H9 (cell line): ENCODE results near the gene CIDEC. TPM values are rescaled to one million over a fixed set of nuclear protein-coding genes. Genes with fewer than 3 reads are reported as not detected.

ENCODE experiments used
- DNase-seq: peaks from one replicate; pipeline ENCODE4 v3.0.0-alpha.2; 2017
- H2AFZ ChIP-seq: one replicate; pipeline ENCODE4 v1.6.1; 2013; ENCODE audit warnings: mild to moderate bottlenecking, low read length, control low read depth, moderate library complexity
- H2AK5ac ChIP-seq: 2 replicates; pipeline ENCODE4 v1.6.1; 2013; ENCODE audit warnings: low read length, control low read depth, mixed read lengths; ENCODE audit not compliant: insufficient read length
- H2BK120ac ChIP-seq: one replicate; pipeline ENCODE4 v1.6.1; 2013; ENCODE audit warnings: low read depth, mild to moderate bottlenecking, low read length, control low read depth, inconsistent platforms; ENCODE audit not compliant: poor library complexity, severe bottlenecking
- H2BK12ac ChIP-seq: 2 replicates; pipeline ENCODE4 v1.6.1; 2013; ENCODE audit warnings: low read length, control low read depth, mixed read lengths, low read depth; ENCODE audit not compliant: insufficient read length
- H2BK15ac ChIP-seq: 2 replicates; pipeline ENCODE4 v1.6.1; 2013; ENCODE audit warnings: low read depth, low read length, control low read depth
- H2BK20ac ChIP-seq: one replicate; pipeline ENCODE4 v1.6.1; 2013; ENCODE audit warnings: low read depth, mild to moderate bottlenecking, low read length, control low read depth, inconsistent platforms; ENCODE audit not compliant: poor library complexity, severe bottlenecking
- H2BK5ac ChIP-seq: 2 replicates; pipeline ENCODE4 v1.6.1; 2013; ENCODE audit warnings: low read length, control low read depth, mixed read lengths; ENCODE audit not compliant: insufficient read length
- H3K14ac ChIP-seq: 2 replicates; pipeline ENCODE4 v1.6.1; 2013; ENCODE audit warnings: low read length, control low read depth; ENCODE audit not compliant: insufficient read depth
- H3K18ac ChIP-seq: 2 replicates; pipeline ENCODE4 v1.6.1; 2013; ENCODE audit warnings: low read depth, mild to moderate bottlenecking, mixed read lengths, low read length, control low read depth; ENCODE audit not compliant: insufficient read length
- H3K23ac ChIP-seq: 2 replicates; pipeline ENCODE4 v1.6.1; 2013; ENCODE audit warnings: low read length, control low read depth, mixed read lengths, low read depth; ENCODE audit not compliant: insufficient read length
- H3K23me2 ChIP-seq: 2 replicates; pipeline ENCODE4 v1.6.1; 2013; ENCODE audit warnings: low read depth, mild to moderate bottlenecking, mixed read lengths, low read length, control low read depth; ENCODE audit not compliant: insufficient read length, poor library complexity, severe bottlenecking
- H3K27ac ChIP-seq: 2 replicates; pipeline ENCODE4 v1.5.1; 2013; ENCODE audit warnings: low read length, control low read depth, mixed read lengths, low read depth; ENCODE audit not compliant: insufficient read length
- H3K27me3 ChIP-seq: 2 replicates; pipeline ENCODE4 v1.6.1; 2013; ENCODE audit warnings: low read length, control low read depth, inconsistent platforms; ENCODE audit not compliant: insufficient read depth
- H3K4ac ChIP-seq: 2 replicates; pipeline ENCODE4 v1.6.1; 2013; ENCODE audit warnings: low read depth, mild to moderate bottlenecking, control low read depth, inconsistent platforms, low read length, moderate library complexity
- H3K4me1 ChIP-seq: 2 replicates; pipeline ENCODE4 v1.6.1; 2013; ENCODE audit warnings: low read length, control low read depth, inconsistent platforms; ENCODE audit not compliant: insufficient read depth
- H3K4me2 ChIP-seq: 2 replicates; pipeline ENCODE4 v1.6.1; 2013; ENCODE audit warnings: low read length, control low read depth, mixed read lengths; ENCODE audit not compliant: insufficient read length, insufficient read depth
- H3K56ac ChIP-seq: 2 replicates; pipeline ENCODE4 v1.6.1; 2013; ENCODE audit warnings: low read depth, mild to moderate bottlenecking, mixed read lengths, low read length, control low read depth; ENCODE audit not compliant: insufficient read length
- H3K79me1 ChIP-seq: 2 replicates; pipeline ENCODE4 v1.6.1; 2013; ENCODE audit warnings: low read depth, mild to moderate bottlenecking, moderate library complexity, low read length, control low read depth, inconsistent platforms; ENCODE audit not compliant: insufficient read depth, poor library complexity, severe bottlenecking
- H3K79me2 ChIP-seq: 2 replicates; pipeline ENCODE4 v1.6.1; 2013; ENCODE audit warnings: low read length, control low read depth, inconsistent platforms; ENCODE audit not compliant: insufficient read depth
- H3K9ac ChIP-seq: 2 replicates; pipeline ENCODE4 v1.6.1; 2013; ENCODE audit warnings: low read length, control low read depth, mixed read lengths; ENCODE audit not compliant: insufficient read length; ENCODE audit errors: extremely low read depth
- H3K9me3 ChIP-seq: one replicate; pipeline ENCODE4 v1.6.1; 2013; ENCODE audit warnings: low read depth, low read length, inconsistent platforms; ENCODE audit not compliant: control insufficient read depth
- H3T11ph ChIP-seq: one replicate; pipeline ENCODE4 v1.6.1; 2013; ENCODE audit warnings: mild to moderate bottlenecking, low read length, control low read depth, inconsistent platforms
- H4K20me1 ChIP-seq: one replicate; pipeline ENCODE4 v1.6.1; 2013; ENCODE audit not compliant: control insufficient read depth, insufficient read length, insufficient read depth
- H4K5ac ChIP-seq: 2 replicates; pipeline ENCODE4 v1.6.1; 2013; ENCODE audit warnings: low read depth, mild to moderate bottlenecking, mixed read lengths, low read length, control low read depth; ENCODE audit not compliant: insufficient read length
- H4K8ac ChIP-seq: replicated peaks from 2 replicates; pipeline ENCODE4 v1.6.1; 2013; ENCODE audit warnings: low read length, control low read depth, mixed read lengths, low read depth; ENCODE audit not compliant: insufficient read length
- H4K91ac ChIP-seq: 2 replicates; pipeline ENCODE4 v1.6.1; 2013; ENCODE audit warnings: low read depth, mild to moderate bottlenecking, moderate library complexity, mixed read lengths, low read length, control low read depth; ENCODE audit not compliant: insufficient read length
- H3K27ac Mint-ChIP-seq, 3 experiments: 2 replicates in 2 of 3; 3 replicates in 1 of 3; pipeline ENCODE4 v1.8.0; 2020 to 2021; ENCODE audit warnings: mixed read lengths in 3 of 3, mild to moderate bottlenecking in 1 of 3, moderate library complexity in 1 of 3
- H3K27me3 Mint-ChIP-seq: 2 replicates; pipeline ENCODE4 v1.8.0; 2021; ENCODE audit warnings: low read depth, mild to moderate bottlenecking, moderate library complexity, mixed read lengths
- H3K36me3 Mint-ChIP-seq, 3 experiments: 2 replicates in 2 of 3; 3 replicates in 1 of 3; pipeline ENCODE4 v1.8.0; 2020 to 2021; ENCODE audit warnings: low read depth in 3 of 3, mixed read lengths in 3 of 3; ENCODE audit not compliant: insufficient read depth in 1 of 3
- H3K4me1 Mint-ChIP-seq, 2 experiments: 2 replicates each; pipeline ENCODE4 v1.8.0; 2020; ENCODE audit warnings: mixed read lengths in 2 of 2
- H3K4me3 Mint-ChIP-seq, 2 experiments: 2 replicates in 1 of 2; 3 replicates in 1 of 2; pipeline ENCODE4 v1.8.0; 2020 to 2021; ENCODE audit warnings: mild to moderate bottlenecking in 2 of 2, mixed read lengths in 2 of 2, moderate library complexity in 1 of 2
- H3K9me3 Mint-ChIP-seq, 2 experiments: 2 replicates in 1 of 2; 3 replicates in 1 of 2; pipeline ENCODE4 v1.8.0; 2020; ENCODE audit warnings: mild to moderate bottlenecking in 2 of 2, mixed read lengths in 2 of 2, moderate library complexity in 1 of 2
- CTCF ChIP-seq: fragments of 200-600 bp; sonication (generic); conservative IDR thresholded peaks from 3 replicates; pipeline ENCODE4 v1.8.0; 2021; ENCODE audit warnings: antibody characterized with exemption, mild to moderate bottlenecking
- WGBS: extraction: QIAGEN DNeasy Blood & Tissue Kit; methylation state at CpG from one replicate; pipeline ENCODE4 v1.1.7; 2013; ENCODE audit warnings: missing lambda C conversion rate, low lambda C conversion rate, mixed read lengths; ENCODE audit not compliant: insufficient read length; ENCODE audit errors: extremely low coverage; 5-methylcytosine and 5-hydroxymethylcytosine counted together
- total RNA-seq: library from RNA; stranded (reverse); gene quantifications from 2 replicates; pipeline ENCODE4 v1.2.1, GENCODE V29; 2021

CIDEC gene
- total RNA-seq, 1 experiment from 2014 or later, result not detected

- H3K14ac ChIP-seq, result no peak overlapping the region
- no peak overlapping the region for H2BK120ac ChIP-seq
- H4K8ac ChIP-seq, result no peak overlapping the region
- no peak for TF ChIP-seq CTCF
- Mint-ChIP-seq H3K4me3 (no peak overlapping the region), H3K36me3 (peaks cover 4 to 6% (median 5%) of the 10 kb centered on the region in 3 experiments; a peak in 6 of 7 replicates), H3K27me3 (peaks cover 6% of the 10 kb centered on the region; the same call in 1 of the 2 replicates), H3K9me3 (peaks cover 0 to 3% of the 10 kb centered on the region in 2 experiments; a peak in 1 of 5 replicates), H3K4me1 (peaks cover 6 to 9% of the 10 kb centered on the region in 2 experiments), H3K27ac (no peak overlapping the region)
- H2BK12ac ChIP-seq, result no peak overlapping the region
- no peaks in the 10 kb centered on the region for H3K79me2 ChIP-seq
- no peaks in the 10 kb centered on the region for H3K9me3 ChIP-seq
- H3K23me2 ChIP-seq, result peaks cover 5% of the 10 kb centered on the region
- no peak overlapping the region for H3K27ac ChIP-seq
- H3K27me3 ChIP-seq, result no peaks in the 10 kb centered on the region
- H3K9ac ChIP-seq, result no peak overlapping the region
- H2BK15ac ChIP-seq, result no peak overlapping the region
- no peaks in the 10 kb centered on the region for H3K4me1 ChIP-seq
- no peaks in the 10 kb centered on the region for H4K20me1 ChIP-seq
- H3K79me1 ChIP-seq, result no peaks in the 10 kb centered on the region
- no peak overlapping the region for H2BK5ac ChIP-seq
- no peak overlapping the region for H3K23ac ChIP-seq
- no peak overlapping the region for H4K91ac ChIP-seq
- whole genome bisulfite sequencing, result no CpG with 5 or more reads among the region's 6 CpGs
- H3K18ac ChIP-seq, result no peak overlapping the region
- no peak overlapping the region for H2BK20ac ChIP-seq
- H3K56ac ChIP-seq, result no peak overlapping the region
- H4K5ac ChIP-seq, result no peak overlapping the region
- no peak overlapping the region for H2AFZ ChIP-seq
- H3T11ph ChIP-seq, result no peak overlapping the region
- H2AK5ac ChIP-seq, result no peak overlapping the region
- no peak for DNase-seq
- H3K4me2 ChIP-seq, result no peak overlapping the region
- no peak overlapping the region for H3K4ac ChIP-seq
Measured at GRCh38 chr3:9846931-9847488, 33.0 kb downstream of the CIDEC start.
